ENCODE measurements around the gene IFNA13. TPM values are rescaled to one million over a fixed set of nuclear protein-coding genes. Genes with fewer than 3 reads are reported as not detected.

Gene IFNA13
- total RNA-seq, 1 experiment from 2014 or later, result not detected

- DNase-seq (ENCODE audit: low read depth, low spot score), result peak; percentile 58
These were observed 49.6 kb downstream of the IFNA13 start for GRCh38 chr9:21317956-21318923.

More at GRCh38 chr9:21317956-21318923, 49.6 kb downstream of the IFNA13 start:
- in situ Hi-C loops (cut with HindIII; ENCODE audit: low pct_unique_long_range_greater_than_20kb, low sequenced_read_pairs), result no loop called here

Other genes with a start within 250 kb of the IFNA13 start
- not detected in 2 replicates for gene IFNW1, start 226.2 kb downstream of the IFNA13 start, total RNA-seq (2014; rRNA removed; shearing (Covaris generic))
- not detected in 2 replicates for gene IFNA21, start 201.4 kb downstream of the IFNA13 start, total RNA-seq (2014; rRNA removed; shearing (Covaris generic))
- not detected in 2 replicates for gene IFNA4, start 180.5 kb downstream of the IFNA13 start, total RNA-seq (2014; rRNA removed; shearing (Covaris generic))
- not detected in 2 replicates for gene IFNA7, start 165.9 kb downstream of the IFNA13 start, total RNA-seq (2014; rRNA removed; shearing (Covaris generic))
- gene IFNA10, start 160.9 kb downstream of the IFNA13 start, total RNA-seq (2014; rRNA removed; shearing (Covaris generic)), result not detected in 2 replicates
- not detected in 2 replicates for gene IFNA16, start 150.7 kb downstream of the IFNA13 start, total RNA-seq (2014; rRNA removed; shearing (Covaris generic))
- gene IFNA17, start 139.8 kb downstream of the IFNA13 start, total RNA-seq (2014; rRNA removed; shearing (Covaris generic)), result not detected in 2 replicates
- gene IFNA14, start 128.1 kb downstream of the IFNA13 start, total RNA-seq (2014; rRNA removed; shearing (Covaris generic)), result not detected in 2 replicates
- gene IFNA5, start 62.7 kb downstream of the IFNA13 start, total RNA-seq (2014; rRNA removed; shearing (Covaris generic)), result not detected in 2 replicates
- gene KLHL9, start 32.7 kb downstream of the IFNA13 start, total RNA-seq (2014; rRNA removed; shearing (Covaris generic)), result 19.9 and 21.3 TPM in 2 replicates
- not detected in 2 replicates for gene IFNA6, start 17.2 kb downstream of the IFNA13 start, total RNA-seq (2014; rRNA removed; shearing (Covaris generic))
- gene IFNA2, start 17.3 kb upstream of the IFNA13 start, total RNA-seq (2014; rRNA removed; shearing (Covaris generic)), result not detected in 2 replicates
- gene IFNA8, start 41.1 kb upstream of the IFNA13 start, total RNA-seq (2014; rRNA removed; shearing (Covaris generic)), result not detected in 2 replicates
- not detected in 2 replicates for gene IFNA1, start 72.4 kb upstream of the IFNA13 start, total RNA-seq (2014; rRNA removed; shearing (Covaris generic))
- gene IFNE, start 114.3 kb upstream of the IFNA13 start, total RNA-seq (2014; rRNA removed; shearing (Covaris generic)), result not detected in 2 replicates